NCI-H146 (cell line): Measurements from ENCODE around the gene FUS.
A peak's percentile ranks its signal among the peaks of the same experiment; 100 is the strongest.
"Not testable (repeated sequence)": the region's sequence is repeated elsewhere in the genome, so short reads cannot be mapped to it uniquely, and the experiment has no call there.

Experiments
- DNase-seq: peaks from one replicate; lab custom pipeline; 2025; lab: John Stamatoyannopoulos, UW

The FUS gene

DNA sequence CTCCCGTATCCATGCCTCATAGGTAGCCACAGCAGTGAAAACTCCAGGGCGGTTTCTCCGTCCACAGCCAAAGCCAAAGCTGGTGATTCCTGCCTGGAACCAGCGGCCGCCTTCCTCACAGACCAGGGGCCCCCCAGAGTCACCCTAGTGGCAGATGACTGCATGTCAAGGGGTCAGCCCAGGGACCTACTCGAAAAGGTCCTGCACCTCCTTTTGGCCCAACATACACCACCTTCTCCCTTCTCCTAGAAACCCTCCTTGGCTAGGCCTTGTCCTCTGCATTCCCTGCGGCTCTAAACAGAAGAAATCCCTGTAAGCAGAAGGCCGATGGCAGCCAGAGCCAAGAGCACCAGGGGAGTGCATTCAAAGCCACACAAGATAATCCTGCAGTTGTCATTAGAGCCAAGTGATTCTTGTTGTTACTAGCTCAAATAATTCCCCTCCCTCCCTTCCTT, 36.2 kb upstream of the FUS start:
- DNase-seq: no peak

DNA sequence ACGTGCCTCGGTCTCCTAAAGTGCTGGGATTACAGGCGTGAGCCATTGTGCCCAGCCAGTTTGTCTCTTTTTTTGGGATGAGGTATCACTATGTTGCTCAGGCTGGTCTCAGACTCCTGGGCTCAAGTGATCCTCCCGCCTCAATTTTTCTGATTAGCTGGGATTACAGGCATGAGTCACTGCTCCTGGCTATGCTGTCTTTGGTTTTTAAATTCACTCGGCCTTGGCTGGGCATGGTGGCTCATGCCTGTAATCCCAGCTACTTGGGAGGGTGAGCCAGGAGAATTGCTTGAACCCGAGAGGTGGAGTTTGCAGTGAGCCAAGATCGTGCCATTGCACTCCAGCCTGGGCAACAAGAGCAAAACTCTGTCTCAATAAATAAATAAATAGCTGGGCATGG, 35.5 kb upstream of the FUS start:
- DNase-seq: not testable (repeated sequence)

DNA sequence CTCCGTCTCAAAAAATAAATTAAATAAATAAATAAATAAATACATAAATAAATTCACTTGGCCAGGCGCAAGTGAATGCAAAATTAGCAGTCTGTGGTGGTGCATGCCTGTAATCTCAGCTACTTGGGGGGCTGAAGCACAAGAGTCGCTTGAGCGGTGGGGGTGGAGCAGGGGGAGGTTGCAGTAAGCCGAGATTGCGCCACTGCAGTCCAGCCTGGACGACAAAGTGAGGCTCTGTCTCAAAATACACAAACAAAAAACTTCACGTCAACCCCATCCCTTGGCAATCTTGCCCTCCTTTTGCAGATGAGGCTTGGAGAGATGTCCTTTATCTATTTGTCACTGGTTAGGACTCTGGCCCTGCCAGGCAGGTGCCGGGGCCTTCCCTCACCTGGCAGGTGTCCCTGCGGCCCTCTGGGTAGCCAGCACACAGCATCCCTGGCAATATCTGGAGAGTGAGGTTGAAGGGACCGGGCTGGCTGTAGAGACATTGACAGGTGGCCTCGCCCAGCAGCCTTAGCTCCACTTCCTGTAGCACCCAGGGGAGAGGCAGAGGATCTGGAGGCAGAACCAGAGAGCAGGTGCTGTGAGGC, 34.4 kb upstream of the FUS start:
- peak; percentile 77 for DNase-seq

DNA sequence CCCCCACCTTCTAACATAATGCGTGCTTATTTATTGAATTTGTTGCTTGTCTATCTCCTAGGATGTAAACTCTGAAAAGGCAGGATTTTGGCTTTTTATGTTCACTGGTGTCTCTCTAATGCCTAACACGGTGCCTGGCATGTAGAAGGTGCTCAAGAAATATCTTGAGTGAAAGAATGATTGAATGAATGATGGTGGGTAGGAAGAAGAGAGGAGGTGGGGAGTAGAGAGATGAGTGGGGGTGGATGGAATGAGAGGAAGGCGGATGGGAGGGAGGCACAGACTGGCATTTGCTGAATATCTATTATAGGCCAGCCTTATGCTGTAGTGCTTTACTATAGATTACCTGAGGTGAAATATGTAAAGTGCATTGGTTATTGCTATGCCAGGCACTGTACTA, 32.4 kb upstream of the FUS start:
- DNase-seq: no peak

DNA sequence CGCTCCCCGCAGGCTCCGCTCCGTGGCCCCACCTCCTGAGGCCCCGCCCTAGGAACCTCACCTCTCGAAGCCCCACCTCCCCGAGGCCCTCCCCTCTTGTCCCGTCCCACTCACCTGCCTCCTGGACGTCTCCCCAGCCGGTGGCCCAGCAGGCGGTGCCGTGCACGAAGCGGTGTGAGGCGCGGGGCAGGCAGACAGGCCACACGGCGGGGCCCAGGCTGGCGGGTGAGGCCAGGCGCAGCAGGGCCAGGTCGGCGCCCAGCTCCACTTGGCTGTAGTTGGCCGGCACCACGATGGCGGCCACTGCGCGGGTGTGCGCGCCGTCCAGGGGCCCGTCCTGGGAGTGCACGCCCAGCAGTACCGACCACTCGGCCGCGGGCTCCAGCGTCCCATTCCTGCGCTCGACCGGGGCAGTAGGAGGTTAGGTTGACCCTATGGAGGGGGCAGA, 31.6 kb upstream of the FUS start:
- no peak for DNase-seq

DNA sequence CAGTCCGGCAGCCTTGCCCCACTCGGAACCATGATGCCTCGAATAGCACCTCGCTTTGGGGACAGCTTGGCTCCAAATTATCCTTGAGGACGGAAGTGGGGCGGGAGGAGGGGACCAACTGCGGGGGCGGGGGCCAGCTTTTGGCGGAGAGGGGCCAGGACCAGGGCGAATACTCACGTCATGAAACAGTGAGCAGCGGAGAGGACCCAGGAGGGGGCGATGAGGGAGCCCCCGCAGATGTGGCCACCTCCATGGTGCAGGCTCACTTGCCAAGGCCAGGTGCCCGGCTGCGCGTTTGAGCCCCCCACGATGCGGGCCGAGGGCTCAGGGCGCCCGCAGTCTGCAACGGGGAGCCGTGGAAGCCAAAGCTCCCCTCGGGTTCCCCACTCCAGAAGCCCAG, 31.0 kb upstream of the FUS start:
- DNase-seq: no peak

DNA sequence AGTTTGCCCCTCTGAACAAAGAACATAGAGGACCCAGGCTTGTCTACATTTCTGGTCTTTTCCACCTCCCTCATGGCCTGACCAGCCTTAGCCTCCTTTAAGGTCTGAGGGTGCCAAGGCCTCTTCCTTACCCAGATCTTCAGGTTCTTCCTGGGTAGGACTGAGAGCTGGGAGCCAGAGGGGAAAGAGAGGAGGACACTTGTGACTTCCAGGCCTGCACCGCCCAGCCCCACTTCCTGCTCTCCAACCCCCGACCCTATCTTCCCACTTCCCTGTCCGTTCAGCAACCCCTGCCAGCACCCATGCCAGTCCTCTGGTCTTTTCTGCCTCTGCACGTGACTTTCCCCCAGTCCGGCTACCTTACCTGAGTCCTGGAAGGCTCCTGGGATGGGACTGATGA, 30.6 kb upstream of the FUS start:
- DNase-seq: no peak

DNA sequence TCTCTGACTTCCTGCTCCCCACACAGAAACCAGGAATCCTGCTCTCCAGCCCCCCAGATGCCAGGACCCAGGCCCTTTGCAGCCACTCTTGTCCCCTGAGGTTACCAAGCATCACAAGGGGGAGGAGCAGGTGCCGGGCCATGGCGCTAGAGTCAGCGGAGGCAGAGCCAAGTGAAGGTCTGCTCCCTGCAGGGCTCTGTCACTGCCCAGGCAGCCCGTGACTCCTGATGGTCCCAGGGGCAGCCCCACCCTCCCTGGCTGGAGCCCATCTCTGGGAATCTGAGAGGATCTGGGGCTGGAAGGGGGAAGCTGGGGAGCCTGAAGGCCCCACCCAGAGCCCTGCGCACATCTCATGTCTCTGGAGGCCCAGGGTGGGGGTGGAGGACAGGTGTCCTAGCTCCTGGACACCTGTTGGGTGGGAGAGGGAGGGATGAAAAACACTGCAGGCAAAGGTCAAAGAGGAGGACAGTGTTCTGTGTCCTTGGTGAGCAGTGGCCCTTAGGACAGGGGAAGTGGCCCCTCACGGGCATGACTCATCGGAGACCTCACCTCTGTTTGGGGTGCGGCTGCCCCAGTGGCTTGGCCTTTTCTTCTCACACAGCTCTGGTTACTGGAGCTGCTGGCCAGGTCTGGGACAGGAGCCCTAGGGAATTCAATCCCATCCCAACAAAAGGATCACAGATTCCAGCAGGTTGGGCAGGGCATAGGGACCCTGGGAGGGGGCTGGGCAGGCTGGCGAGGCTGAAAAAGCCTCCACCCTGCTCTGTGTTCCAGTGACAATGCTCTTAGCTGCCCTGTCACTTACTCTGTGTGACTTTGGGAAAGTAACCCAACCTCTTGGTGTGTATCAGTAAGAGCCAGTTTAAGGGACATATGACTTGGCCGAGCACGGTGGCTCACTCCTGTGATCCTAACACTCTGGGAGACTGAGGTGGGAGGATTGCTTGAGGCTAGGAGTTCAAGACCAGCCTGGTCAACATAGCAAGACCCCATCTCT, 29.7 kb upstream of the FUS start, which contains the start of gene PRSS36:
TSS of gene PRSS36 (minus strand) at position 173 of the 997 bp plus-strand sequence. CDS start at position 142, 31 bp downstream.
- peak; percentile 64 for DNase-seq

DNA sequence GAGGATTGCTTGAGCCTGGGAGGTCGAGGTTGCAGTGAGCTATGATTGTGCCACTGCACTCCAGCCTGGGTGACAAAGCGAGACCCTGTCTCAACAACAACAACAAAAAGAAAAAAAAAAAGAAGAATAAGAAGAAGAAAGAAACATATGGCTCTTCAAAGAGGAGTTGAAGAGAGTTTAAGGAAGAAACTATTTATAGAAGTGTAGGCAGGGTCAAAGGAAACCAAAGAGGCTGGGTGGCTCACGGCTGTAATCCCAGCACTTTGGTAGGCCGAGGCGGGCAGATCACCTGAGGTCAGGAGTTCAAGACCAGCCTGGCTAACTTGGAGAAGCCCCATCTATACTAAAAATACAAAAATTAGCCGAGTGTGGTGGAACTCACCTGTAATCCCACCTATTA, 29.0 kb upstream of the FUS start:
- not testable (repeated sequence) for DNase-seq

DNA sequence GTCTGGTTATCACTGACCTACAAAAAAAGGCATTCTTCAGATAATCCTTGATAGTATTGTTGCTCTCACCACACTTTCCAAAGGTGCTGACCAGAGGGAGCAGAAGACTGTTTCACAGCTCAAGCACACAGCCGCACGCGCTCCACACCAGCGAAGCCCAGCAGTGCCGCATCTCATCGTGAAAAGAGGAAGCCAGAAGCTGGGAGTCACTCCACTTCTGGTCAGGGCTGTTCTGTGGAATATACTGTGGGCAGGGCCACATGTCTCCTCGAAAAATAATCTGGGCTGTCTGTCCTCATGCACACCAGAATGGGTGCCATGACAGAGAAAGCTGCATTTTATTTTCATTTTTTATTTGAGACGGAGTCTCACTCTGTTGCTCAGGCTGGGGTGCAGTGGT, 22.8 kb upstream of the FUS start:
- no peak for DNase-seq

DNA sequence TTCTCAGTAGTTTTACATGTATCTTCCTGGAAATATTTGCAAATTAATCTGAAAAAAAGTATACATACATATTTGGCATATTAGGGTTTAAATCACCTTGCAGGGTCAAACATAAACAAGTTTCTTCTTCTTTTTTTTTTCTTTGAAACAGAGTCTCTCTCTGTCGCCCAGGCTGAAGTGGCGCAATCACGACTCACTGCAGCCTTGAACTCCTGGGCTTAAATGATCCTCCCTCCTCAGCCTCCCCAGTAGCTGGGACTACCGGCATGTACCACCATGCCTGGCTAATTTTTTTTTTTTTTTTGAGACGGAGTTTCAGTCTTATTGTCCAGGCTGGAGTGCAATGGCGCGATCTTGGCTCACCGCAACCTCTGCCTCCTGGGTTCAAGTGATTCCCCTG, 12.6 kb upstream of the FUS start:
- DNase-seq: no peak

DNA sequence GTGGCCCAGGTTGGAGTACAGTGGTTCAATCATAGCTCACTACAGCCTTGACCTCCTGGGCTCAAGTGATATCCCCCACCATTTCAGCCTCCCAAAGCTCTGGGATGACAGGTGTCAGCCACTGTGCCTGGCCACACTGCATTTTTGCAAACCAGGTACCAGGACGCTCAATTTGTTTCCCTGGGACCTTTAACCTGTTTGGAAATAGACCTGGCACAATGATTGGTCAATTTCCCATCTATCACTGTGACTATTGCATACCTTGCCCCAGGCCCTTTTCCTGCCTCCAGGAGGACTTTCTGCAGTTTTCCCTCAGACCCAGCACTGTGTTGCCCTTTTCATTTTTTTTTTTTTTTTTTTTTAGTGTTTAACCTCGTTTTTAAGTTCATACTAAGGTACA, 11.1 kb upstream of the FUS start:
- DNase-seq: no peak

DNA sequence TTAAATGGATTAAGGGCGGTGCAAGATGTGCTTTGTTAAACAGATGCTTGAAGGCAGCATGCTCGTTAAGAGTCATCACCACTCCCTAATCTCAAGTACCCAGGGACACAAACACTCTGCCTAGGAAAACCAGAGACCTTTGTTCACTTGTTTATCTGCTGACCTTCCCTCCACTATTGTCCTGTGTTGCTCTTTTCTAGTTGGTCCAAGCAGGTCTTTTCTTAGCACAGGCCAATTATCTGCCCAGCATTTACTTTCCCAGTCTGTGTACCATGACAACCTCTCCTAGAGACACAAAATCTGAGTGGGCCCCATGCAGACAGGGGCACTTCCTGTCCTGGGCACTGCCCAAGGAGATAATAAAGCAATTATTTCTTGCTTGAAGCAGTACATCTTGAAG, 9.9 kb upstream of the FUS start:
- DNase-seq: peak; percentile 73

DNA sequence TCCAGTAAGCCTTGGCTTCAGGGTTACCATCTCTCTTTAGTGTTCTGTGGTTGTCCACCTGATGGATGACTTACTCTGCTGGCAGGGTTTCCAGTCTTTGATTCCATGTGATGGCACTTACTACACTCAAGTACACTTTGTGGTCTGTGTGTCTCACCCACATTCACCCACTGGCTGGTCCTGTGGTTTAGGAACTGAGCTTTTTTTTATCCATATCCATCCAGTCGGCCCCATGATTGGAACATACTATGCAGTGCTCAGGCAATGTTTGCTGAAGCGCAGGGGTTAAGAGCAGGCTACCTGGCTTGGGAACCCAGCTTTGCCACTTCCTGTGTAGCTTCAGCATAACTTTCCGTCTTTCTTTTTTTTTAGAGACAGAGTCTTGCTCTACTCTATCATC, 2.8 kb upstream of the FUS start:
- no peak for DNase-seq

DNA sequence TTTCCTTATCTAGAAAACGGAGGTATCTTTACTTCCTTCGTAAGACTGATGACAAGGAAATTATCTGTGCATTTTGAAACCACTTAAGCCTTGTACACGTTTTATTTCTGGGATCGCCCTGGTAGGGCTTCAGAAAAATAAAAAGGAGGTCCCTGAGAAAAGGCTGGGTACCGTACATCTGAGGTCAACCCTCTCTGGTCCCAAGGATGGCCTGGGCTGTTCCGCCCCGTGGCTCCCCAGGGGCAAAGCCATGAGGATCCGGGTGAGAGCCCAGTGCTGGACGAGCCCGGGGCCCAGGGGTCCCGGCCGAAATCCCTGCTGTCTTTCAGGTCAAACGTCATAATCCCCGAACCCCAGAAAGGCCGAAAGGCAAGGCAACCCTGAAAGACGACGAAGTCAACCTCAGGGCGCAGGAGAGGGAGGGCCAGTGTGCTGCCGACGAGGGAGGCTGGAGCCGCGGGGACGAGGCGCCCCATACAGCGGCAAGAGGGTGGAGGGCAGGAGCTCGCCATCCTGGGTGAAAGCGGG, 656 bp upstream of the FUS start:
- no peak for DNase-seq

DNA sequence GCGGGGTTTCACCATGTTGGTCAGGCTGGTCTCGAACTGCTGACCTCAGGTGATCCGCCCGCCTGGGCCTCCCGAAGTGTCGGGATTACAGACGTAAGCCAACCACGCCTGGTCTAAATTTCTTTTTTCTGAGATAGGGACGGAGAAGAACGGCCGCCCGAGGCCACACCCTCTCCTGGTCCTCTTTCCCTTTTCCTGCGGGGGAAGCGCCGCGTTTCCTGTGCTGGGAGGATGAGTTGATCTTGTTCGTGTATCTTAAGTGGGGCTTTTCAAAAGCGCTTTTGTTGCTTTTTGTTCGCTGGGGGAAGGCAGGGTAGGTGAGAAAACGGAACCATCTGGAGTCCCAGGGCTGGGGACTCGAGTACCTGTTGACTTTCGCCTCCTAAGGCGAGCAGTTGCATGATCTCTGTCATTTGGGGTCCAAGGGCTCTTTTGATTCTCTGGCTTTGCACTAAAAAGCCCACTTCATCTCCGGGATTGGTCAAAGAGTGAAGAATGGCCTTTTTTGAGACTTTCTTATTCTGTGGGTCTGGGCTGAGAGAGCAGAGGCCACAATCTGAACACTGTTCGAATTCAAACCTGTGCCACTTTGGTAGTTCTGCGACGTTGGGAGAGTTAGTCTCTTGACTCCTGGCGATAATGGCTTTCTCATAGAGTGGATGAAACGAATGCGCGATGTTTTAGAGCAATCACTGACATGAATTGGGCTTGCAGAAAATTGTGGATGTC, 1.3 kb downstream of the FUS start:
- peak; percentile 42 for DNase-seq

DNA sequence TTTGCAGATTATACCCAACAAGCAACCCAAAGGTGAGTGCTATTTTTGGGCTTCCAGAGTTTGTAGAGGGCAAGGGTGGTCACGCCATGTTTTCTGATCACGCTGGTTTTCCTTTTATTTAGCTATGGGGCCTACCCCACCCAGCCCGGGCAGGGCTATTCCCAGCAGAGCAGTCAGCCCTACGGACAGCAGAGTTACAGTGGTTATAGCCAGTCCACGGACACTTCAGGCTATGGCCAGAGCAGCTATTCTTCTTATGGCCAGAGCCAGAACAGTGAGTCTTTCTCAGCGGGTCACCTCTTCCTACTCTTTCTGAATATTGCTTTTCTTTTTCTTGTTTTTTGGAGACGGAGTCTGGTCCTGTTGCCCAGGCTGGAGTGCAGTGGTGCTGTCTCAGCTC, 2.5 kb downstream of the FUS start:
- no peak for DNase-seq

DNA sequence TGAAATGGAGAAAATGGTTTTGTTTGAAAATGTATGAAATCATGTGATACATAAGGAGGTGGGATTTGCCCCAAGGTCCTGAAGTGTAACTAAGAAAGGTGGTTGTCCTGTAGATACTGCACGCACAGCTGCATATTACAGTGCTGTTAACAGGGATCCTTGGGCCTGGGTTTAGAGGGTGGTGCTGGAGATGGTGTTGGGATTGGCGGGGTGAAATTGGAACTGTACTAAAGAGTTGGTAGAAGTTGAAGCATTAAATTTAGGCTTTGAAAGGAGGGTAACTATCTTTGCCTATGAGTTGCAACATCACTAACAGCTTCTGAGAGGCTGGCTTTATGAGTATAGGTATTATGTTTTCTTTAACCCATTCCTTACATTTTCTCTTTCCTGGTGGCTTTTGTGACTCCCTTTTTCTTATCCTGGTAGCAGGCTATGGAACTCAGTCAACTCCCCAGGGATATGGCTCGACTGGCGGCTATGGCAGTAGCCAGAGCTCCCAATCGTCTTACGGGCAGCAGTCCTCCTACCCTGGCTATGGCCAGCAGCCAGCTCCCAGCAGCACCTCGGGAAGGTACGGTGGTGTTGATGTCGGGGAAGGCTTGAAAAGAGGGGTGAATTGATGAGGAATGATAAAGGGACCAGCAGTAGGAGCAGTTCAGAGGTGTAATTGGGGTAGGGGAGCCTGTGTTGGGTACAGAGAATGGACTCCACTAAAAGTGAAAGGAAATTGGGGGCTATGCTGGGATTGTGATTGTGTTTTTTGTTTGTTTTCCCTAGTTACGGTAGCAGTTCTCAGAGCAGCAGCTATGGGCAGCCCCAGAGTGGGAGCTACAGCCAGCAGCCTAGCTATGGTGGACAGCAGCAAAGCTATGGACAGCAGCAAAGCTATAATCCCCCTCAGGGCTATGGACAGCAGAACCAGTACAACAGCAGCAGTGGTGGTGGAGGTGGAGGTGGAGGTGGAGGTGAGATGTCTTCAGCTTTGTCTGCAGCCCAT, 3.8 kb downstream of the FUS start:
- no peak for DNase-seq

DNA sequence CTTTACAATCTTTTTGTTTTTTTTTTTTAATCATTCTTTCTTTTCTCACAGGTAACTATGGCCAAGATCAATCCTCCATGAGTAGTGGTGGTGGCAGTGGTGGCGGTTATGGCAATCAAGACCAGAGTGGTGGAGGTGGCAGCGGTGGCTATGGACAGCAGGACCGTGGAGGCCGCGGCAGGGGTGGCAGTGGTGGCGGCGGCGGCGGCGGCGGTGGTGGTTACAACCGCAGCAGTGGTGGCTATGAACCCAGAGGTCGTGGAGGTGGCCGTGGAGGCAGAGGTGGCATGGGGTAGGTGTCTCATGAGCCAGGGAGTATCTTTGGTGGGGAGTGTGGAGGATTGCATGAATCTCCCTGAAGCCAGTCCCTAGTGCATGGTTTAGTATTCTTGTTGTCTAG, 4.9 kb downstream of the FUS start:
- no peak for DNase-seq

DNA sequence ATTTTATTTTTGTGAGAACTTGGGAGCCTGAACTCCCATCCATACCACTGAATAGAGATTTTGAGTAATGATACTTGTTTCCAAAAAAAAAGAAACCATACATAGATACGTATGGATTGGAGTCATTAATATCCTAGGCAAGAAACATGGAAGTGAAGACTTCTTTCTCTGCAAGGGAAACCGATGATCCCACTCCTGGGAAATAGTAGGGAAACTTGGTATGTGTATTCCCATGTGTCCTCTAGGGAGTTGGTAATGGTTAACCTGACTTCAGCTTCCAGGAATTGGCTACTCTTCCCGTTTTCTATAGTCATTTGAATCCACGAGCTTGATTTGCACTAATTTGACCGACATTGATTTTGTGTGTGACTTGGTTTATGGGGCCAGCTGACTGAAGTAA, 5.4 kb downstream of the FUS start:
- DNase-seq: no peak

DNA sequence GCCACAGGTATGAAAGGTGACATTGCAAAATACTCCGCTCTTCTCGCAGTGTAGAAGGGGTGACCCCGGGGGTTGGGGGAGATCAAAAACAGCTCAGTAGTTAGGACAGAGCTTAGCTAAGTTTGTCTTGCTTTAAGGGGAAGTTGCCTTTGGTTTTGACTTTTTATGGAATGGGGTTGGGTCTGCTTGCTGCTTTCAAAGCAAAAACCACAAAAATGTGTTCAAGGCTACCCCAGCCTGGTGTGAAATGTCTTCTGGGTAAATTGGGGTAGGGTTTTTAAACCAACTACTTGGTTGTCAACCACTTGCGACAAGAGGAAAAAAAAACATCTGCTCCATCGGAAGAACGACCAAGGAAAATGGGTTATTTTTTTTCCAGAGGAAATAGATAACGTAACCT, 6.2 kb downstream of the FUS start:
- no peak for DNase-seq
